HG03432 (cell line): ENCODE data around the gene SLC22A7.

Source experiments
- ATAC-seq: cut with Tn5 transposase; IDR thresholded peaks from one replicate; pipeline ENCODE4 v1.9.1; 2021; ENCODE audit warnings: mild to moderate bottlenecking, moderate library complexity; ENCODE audit not compliant: unreplicated experiment

SLC22A7 gene

GRCh38 chr6:43282636-43283513, 15.2 kb upstream of the SLC22A7 start:
- ATAC-seq, result no peak

- ATAC-seq, result no peak
Observed at GRCh38 chr6:43283514-43283901, 14.6 kb upstream of the SLC22A7 start.

- no peak for ATAC-seq
Observed at GRCh38 chr6:43283905-43284304, 14.2 kb upstream of the SLC22A7 start.

- no peak for ATAC-seq
Observed at GRCh38 chr6:43284991-43285781, 12.9 kb upstream of the SLC22A7 start.

- no peak for ATAC-seq
Observed at GRCh38 chr6:43285832-43286231, 12.2 kb upstream of the SLC22A7 start.

- no peak for ATAC-seq
Observed at GRCh38 chr6:43286456-43286979, 11.5 kb upstream of the SLC22A7 start.

GRCh38 chr6:43286980-43287716, 10.9 kb upstream of the SLC22A7 start:
- no peak for ATAC-seq

- ATAC-seq, result no peak
Observed at GRCh38 chr6:43287717-43288679, 10.1 kb upstream of the SLC22A7 start.

GRCh38 chr6:43290339-43290904, 7.6 kb upstream of the SLC22A7 start:
- no peak for ATAC-seq

- ATAC-seq, result no peak
Observed at GRCh38 chr6:43290905-43291355, 7.1 kb upstream of the SLC22A7 start.

- ATAC-seq, result no peak
Observed at GRCh38 chr6:43291708-43292107, 6.4 kb upstream of the SLC22A7 start.

GRCh38 chr6:43292341-43292740, 5.7 kb upstream of the SLC22A7 start:
- ATAC-seq, result no peak

GRCh38 chr6:43292763-43293318, 5.2 kb upstream of the SLC22A7 start:
- no peak for ATAC-seq

GRCh38 chr6:43293698-43294097, 4.4 kb upstream of the SLC22A7 start:
- no peak for ATAC-seq

- no peak for ATAC-seq
Observed at GRCh38 chr6:43294536-43294935, 3.5 kb upstream of the SLC22A7 start.

GRCh38 chr6:43295456-43295855, 2.6 kb upstream of the SLC22A7 start:
- ATAC-seq, result no peak

- no peak for ATAC-seq
Observed at GRCh38 chr6:43296780-43297497, 1.1 kb upstream of the SLC22A7 start.

- no peak for ATAC-seq
Observed at GRCh38 chr6:43298565-43299337, 691 bp downstream of the SLC22A7 start.
